ENCODE data around the gene ARHGAP29. TPM values are rescaled to one million over a fixed set of nuclear protein-coding genes. Genes with fewer than 3 reads are reported as not detected.

ARHGAP29 gene
- total and polyA plus RNA-seq, 2 of the 8 experiments (the other 6 are each of a cell fraction or from before 2014, with no cell fraction given): 0.57 to 3.2 TPM

DNA sequence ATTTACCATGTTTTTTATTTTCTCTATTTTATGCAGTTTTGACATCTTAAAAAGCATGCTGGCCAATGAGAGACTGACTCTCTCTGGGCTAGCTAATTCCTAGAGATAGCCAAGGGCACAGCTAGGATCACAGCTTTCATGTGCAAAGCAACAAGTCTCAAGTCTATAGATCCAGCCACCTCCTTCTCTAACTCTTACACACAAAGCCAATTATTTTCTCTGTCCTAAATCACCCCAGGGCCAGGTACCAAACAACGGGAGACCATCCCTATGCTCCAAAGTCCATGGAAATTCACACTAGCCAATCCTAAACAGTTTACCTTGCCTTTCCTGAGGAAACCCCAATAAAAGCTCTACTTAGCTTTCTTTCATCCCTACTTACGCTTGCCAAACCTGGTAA is 38.0 kb downstream of the ARHGAP29 start:
- Histone ChIP-seq H3K79me1 (ENCODE audit: low read depth, low read length) (no peaks in the 10 kb centered on the region), H2AFZ (ENCODE audit: low read length) (no peak overlapping the region), H3K4me2 (ENCODE audit: insufficient read depth in 1 of 2, low read depth in 2 of 2, low read length in 2 of 2) (no peak overlapping the region), H3K18ac (ENCODE audit: extremely low read depth, low read length) (no peak overlapping the region), H3K36me3 (ENCODE audit: control insufficient read depth in 2 of 4, insufficient read depth in 4 of 4, low read length in 3 of 4) (no peaks in the 10 kb centered on the region; a peak in 1 of 8 replicates), H2BK20ac (ENCODE audit: low read length) (no peak overlapping the region), H3K9ac (replicated peaks in 1 of 4; ENCODE audit: extremely low read depth in 1 of 4, low read depth in 3 of 4, low read length in 3 of 4) (no peak overlapping the region), H4K20me1 (replicated peaks in 1 of 2; ENCODE audit: control insufficient read depth in 1 of 2, insufficient read depth in 2 of 2, low read length in 2 of 2) (no peaks in the 10 kb centered on the region), H4K91ac (replicated peaks; ENCODE audit: insufficient read length, low read length) (no peak overlapping the region), H2BK5ac (ENCODE audit: low read depth, low read length) (no peak overlapping the region), H3K23me2 (ENCODE audit: low read depth, low read length) (no peaks in the 10 kb centered on the region), H3K79me2 (ENCODE audit: control insufficient read depth in 1 of 2, insufficient read depth in 2 of 2, low read length in 2 of 2) (no peaks in the 10 kb centered on the region), H4K5ac (ENCODE audit: insufficient read length, low read depth, low read length) (no peak overlapping the region), H2BK12ac (ENCODE audit: low read depth, low read length) (no peak overlapping the region), H3K4me3 (ENCODE audit: extremely low read depth in 1 of 4, insufficient read depth in 2 of 4, low read depth in 3 of 4, low read length in 4 of 4) (no peak overlapping the region), H3K56ac (replicated peaks; ENCODE audit: insufficient read length, low read depth, low read length) (no peak overlapping the region), H3K4ac (replicated peaks; ENCODE audit: insufficient read length, low read depth, low read length) (no peak overlapping the region), H3K14ac (ENCODE audit: insufficient read length) (no peak overlapping the region), H2AK5ac (ENCODE audit: low read depth, low read length) (no peak overlapping the region), H3K4me1 (replicated peaks in 1 of 4; ENCODE audit: control insufficient read depth in 3 of 4, insufficient read depth in 4 of 4, low read length in 3 of 4) (no peaks in the 10 kb centered on the region), H4K8ac (ENCODE audit: extremely low read depth, insufficient read depth, low read length) (no peak overlapping the region), H3K9me3 (ENCODE audit: insufficient read depth in 2 of 2, low read depth in 1 of 2, low read length in 1 of 2) (no peaks in the 10 kb centered on the region), H3K27ac (ENCODE audit: low read depth, low read length) (no peak overlapping the region), H3K27me3 (replicated peaks in 1 of 4; ENCODE audit: control insufficient read depth in 3 of 4, extremely low read depth in 1 of 4, insufficient read depth in 3 of 4, low read length in 3 of 4) (no peaks in the 10 kb centered on the region), H2BK120ac (replicated peaks; ENCODE audit: low read depth, low read length) (no peak overlapping the region), H2BK15ac (ENCODE audit: low read length) (no peak overlapping the region), H3K23ac (ENCODE audit: insufficient read length) (no peak overlapping the region)
- DNase-seq (ENCODE audit: low read depth in 1 of 2, low spot score in 2 of 2): no peak
- WGBS, 2 experiments (ENCODE audit: extremely low coverage in 1 of 2, insufficient coverage in 1 of 2, insufficient read length in 1 of 2, insufficient replicate concordance in 2 of 2, low coverage in 1 of 2, low lambda C conversion rate in 2 of 2, missing lambda C conversion rate in 1 of 2): 93% methylated on average over 2 of the region's 2 CpGs; no CpG with 5 or more reads in 1 of the 2 experiments
- no peak for TF ChIP-seq POU5F1 (IDR thresholded peaks at IDR 0.05; ENCODE audit: low read depth, low read length)
- no peak for TF ChIP-seq EP300 (IDR thresholded peaks at IDR 0.05; ENCODE audit: borderline replicate concordance in 1 of 2, low read depth in 2 of 2, low read length in 2 of 2)
- CTCF ChIA-PET (ENCODE audit: partially characterized antibody): interaction anchor here (1.1 to 2.2 kb wide), 6 partner anchors 9 to 174 kb away, joined by 3 to 8 read pairs (median 3); no protein-coding TSS in a partner anchor
- no peak for FAIRE-seq
- POLR2A ChIA-PET (ENCODE audit: partially characterized antibody): no interaction called here
